HCT116 (cell line): ENCODE measurements around the gene TEAD1.

Experiments used
- CEBPB ChIP-seq: IDR thresholded peaks from 2 replicates; pipeline ENCODE4 v1.6.1; 2012; ENCODE audit warnings: low read depth
- CTCF ChIP-seq, 3 experiments: fragments of 200-600 bp in 1 of 3; sonication (generic) in 1 of 3; IDR thresholded peaks in 2 of 3; conservative IDR thresholded peaks in 1 of 3; 2 replicates each; pipeline ENCODE4 v1.5.1; 2012 to 2017; ENCODE audit warnings: low read depth in 2 of 3, low read length in 2 of 3, antibody characterized with exemption in 1 of 3, borderline replicate concordance in 1 of 3, control low read depth in 1 of 3, mild to moderate bottlenecking in 1 of 3, mixed read lengths in 1 of 3, mixed run types in 1 of 3, moderate library complexity in 1 of 3; ENCODE audit not compliant: insufficient read depth in 1 of 3
- EGR1 ChIP-seq: IDR thresholded peaks from 2 replicates; pipeline ENCODE4 v1.6.1; 2012; ENCODE audit warnings: low read depth
- EZH2 ChIP-seq: fragments of 200-600 bp; sonication (generic); IDR thresholded peaks from 2 replicates; pipeline ENCODE4 v1.6.1; 2017; ENCODE audit warnings: antibody characterized with exemption, mixed run types
- EZH2phosphoT487 ChIP-seq: fragments of 200-600 bp; IDR thresholded peaks from 2 replicates; pipeline ENCODE4 v1.6.1; 2018; ENCODE audit warnings: antibody characterized with exemption, borderline replicate concordance
- MAX ChIP-seq: IDR thresholded peaks from 2 replicates; pipeline ENCODE4 v1.6.1; 2012
- POLR2A ChIP-seq: IDR thresholded peaks from 2 replicates; pipeline ENCODE4 v1.7.0; 2011; ENCODE audit warnings: borderline replicate concordance; ENCODE audit not compliant: insufficient read depth, insufficient read length; ENCODE audit errors: extremely low read depth
- POLR2AphosphoS5 ChIP-seq: IDR thresholded peaks from 2 replicates; pipeline ENCODE4 v1.6.1; 2011; ENCODE audit warnings: mild to moderate bottlenecking, low read depth, low read length, moderate library complexity
- RAD21 ChIP-seq: IDR thresholded peaks from 2 replicates; pipeline ENCODE4 v1.6.1; 2012; ENCODE audit warnings: low read depth, mild to moderate bottlenecking
- SIN3A ChIP-seq: IDR thresholded peaks from 2 replicates; pipeline ENCODE4 v1.6.1; 2012; ENCODE audit warnings: low read depth
- SRF ChIP-seq: IDR thresholded peaks from 2 replicates; pipeline ENCODE4 v1.6.1; 2012; ENCODE audit warnings: low read depth
- TCF7L2 ChIP-seq: IDR thresholded peaks from 2 replicates; pipeline ENCODE4 v1.7.0; 2011; ENCODE audit warnings: borderline replicate concordance, inconsistent platforms; ENCODE audit not compliant: insufficient read depth, insufficient read length; ENCODE audit errors: extremely low read depth
- ZFX ChIP-seq: fragments of 450-650 bp; IDR thresholded peaks from 2 replicates; pipeline ENCODE4 v1.6.1; 2017
- ZNF274 ChIP-seq: fragments of 200-500 bp; sonication (Bioruptor generic); IDR thresholded peaks from 2 replicates; pipeline ENCODE4 v1.6.1; 2014; ENCODE audit warnings: mild to moderate bottlenecking, low read depth, low read length, inconsistent platforms

- TF ChIP-seq RAD21 (peak; percentile 97), EZH2phosphoT487 (no peak), CTCF (IDR thresholded peaks at IDR 0.05 in 2 of 3, conservative IDR thresholded peaks at IDR 0.05 in 1 of 3; ENCODE audit: borderline replicate concordance in 1 of 3, insufficient read depth in 1 of 3, low read depth in 2 of 3, low read length in 2 of 3) (peak; percentile 86 to 97 (median 95)), TCF7L2 (no peak), EZH2 (no peak), ZNF274 (no peak), SIN3A (no peak), POLR2AphosphoS5 (no peak), MAX (no peak), ZFX (no peak), SRF (no peak), POLR2A (no peak), EGR1 (no peak), CEBPB (no peak)
These were observed 289.7 kb downstream of the TEAD1 start for GRCh38 chr11:12963792-12964536.
